GM18502 (cell line): ENCODE measurements around the gene LMCD1.

ENCODE experiments used
- ATAC-seq: cut with Tn5 transposase; IDR thresholded peaks from one replicate; pipeline ENCODE4 v1.9.1; 2021; ENCODE audit warnings: mild to moderate bottlenecking; ENCODE audit not compliant: unreplicated experiment, poor library complexity

The LMCD1 gene

DNA sequence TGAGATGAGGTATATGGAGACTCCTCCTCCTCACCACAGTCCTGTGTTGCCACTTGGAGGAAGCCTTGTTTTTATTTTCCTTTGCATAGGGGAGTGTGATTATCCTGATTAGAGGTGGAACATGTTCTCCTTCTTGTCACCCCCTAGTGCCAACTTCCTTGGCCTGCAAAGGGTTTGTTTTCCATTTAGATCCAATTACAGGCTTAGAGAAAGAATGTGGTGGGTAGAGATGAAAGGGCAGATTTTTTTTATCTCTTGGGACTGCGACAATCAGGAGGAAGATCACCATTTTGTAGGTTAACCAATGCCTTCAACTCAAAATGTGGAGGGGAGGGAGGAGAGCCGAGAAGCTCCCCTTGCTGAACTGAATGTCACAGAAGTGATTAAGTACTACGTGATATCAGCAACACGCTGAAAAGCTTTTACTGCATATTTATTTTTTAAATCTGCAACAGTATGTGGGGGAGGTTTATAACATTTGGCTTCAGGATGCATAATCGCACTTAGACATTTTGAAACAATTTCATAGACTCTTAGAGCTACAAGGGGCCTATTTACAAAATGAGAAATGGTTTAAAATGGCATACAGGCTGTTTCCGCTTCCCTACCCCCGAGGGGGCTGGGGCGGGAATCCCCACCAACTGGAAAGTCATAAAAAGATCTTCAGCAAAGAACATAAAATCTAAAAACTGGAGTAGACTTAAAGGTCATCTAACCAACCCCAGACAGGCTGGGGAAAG lies 2.4 kb downstream of the LMCD1 start:
- peak; percentile 16 for ATAC-seq

DNA sequence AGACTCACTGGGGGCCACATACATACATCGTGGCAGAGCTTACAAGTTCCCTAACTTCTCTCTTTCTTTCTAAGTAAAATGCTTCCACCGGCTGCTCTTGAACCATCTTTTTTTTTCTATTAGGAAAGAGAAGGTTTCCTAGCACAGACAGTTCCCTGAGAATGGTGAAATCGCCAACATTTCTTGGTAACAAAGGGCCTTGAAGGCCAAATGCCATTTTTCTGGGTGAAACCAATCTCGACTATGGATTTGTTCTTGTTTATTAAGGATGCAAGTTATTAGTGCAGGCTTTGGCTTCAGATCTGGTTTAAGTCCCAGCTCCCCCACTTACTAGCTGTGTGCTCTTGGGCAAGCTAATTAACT lies 3.0 kb downstream of the LMCD1 start:
- ATAC-seq: no peak

DNA sequence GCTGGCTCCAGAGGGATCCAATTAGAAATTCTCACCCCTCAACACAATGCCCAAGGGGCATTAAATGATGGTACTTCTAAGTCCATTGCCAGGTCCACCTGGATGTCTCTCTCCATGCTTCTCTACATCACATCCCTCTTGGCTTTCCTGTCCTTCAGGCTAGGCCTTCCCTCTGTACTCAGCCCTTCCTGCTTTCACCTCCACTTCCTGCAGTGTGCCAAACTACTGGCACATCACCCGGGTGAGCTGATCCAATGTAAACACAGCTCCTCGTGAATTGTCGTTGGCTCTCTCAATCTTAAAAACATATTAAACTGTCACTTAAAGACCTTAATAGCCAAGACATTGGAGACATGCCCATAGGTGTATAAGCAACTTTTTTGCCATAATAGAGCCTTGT lies 4.0 kb downstream of the LMCD1 start:
- no peak for ATAC-seq

DNA sequence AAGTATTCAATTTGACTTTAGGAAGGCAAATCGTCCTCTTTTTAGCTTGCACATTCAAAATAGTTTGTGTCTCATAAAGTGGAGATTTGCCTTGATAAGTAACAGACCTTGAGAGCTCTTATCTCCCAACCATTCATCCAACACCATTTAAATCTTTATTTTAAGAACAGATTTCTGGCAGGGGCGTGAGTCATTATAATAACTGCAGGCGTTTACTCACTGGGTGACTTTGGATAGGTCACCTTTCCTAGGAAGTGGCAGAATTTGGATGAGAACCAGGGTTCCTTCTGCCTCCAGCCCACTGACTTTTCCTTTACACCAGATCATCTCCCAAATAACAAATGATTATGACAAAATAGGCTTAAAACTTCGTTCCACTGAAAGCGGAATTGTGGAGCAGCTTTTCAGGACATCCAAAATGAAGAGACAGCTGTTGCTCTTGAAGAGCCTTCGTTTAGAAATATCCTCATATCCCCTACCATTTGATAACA lies 5.0 kb downstream of the LMCD1 start:
- ATAC-seq: no peak

DNA sequence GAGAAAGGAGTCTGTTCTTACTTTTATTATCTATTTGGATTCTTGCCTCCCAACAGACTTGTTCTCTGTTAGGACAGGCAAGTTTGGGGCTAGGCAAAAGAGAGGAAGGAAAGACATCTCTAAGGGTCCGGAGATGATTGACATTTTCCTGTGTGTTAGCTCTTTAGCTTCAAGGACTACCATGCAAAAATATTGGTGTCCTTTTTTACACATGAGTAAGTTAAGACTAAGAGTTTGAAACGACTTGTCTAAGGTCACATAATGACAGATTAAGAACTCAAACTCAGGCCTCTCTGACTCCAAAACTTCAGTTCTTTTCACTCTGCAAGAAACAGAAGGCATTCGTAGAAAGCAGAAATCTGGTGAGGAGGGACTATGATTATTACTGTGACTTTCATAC lies 5.9 kb downstream of the LMCD1 start:
- peak; percentile 40 for ATAC-seq

DNA sequence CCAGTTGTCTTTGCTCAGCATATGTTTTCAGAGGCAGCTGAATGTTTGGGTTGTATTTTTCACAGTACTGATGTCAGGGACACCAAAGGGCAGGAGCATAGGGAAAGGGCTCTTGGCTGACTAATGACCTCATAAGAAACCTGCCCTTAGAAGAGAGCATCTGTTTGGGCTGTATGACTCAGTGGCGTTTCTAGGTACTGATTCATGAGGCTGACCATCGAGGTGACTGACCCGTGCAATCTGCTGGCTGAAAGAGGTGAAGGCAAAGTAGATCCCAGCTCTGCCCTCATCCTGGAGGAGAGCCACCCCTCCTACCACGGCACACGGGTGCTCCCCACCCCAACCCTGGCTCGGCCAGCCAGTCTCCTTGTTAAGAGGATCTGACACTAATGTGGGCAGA lies 8.3 kb downstream of the LMCD1 start:
- no peak for ATAC-seq

DNA sequence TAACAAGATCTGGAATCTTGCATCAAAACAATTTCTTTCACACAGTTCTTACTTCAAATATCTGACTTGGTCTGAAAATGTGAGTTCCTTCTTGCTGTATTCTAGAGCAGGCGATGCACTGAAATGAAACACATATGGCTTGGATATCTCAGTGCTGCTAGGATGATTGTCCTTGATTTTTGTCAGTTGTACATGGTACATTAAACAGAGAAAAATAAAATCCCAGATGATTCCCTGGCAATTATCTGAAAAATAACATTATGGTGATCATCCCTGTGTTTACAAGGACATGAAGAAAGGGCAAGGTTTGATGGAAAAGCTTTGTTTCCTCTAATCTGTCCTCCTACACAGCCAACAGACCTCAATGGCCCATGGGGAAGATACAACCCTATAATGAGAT lies 10.6 kb downstream of the LMCD1 start:
- no peak for ATAC-seq

DNA sequence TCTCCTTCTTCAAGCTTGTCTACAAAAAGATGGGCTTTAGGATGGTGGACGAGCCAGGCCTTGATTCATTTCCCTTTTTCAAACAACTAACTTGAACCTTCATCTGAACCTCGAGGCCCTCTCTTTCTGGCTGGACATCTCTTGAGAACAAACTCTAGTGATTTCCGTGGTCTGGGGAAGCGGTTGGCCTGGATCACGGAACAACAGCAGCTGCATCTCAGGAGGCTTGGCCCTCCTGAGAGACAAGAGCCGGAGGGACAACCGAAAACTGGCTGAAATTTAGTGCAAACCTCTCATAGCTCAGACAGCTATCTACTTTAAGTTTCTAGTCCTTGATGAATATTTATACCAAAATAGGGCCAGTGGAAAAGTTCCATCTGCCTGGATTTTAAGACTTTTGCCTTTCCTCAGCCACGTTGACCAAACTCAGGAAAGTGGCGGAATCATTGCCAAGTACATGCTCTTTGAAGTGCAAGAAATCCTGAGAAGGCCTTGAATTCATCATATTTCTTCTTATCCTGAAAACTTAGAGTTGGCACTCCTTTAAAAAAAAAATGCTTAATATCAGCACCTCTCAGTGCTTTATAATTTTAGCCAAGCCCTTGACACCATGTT lies 14.5 kb downstream of the LMCD1 start:
- no peak for ATAC-seq

DNA sequence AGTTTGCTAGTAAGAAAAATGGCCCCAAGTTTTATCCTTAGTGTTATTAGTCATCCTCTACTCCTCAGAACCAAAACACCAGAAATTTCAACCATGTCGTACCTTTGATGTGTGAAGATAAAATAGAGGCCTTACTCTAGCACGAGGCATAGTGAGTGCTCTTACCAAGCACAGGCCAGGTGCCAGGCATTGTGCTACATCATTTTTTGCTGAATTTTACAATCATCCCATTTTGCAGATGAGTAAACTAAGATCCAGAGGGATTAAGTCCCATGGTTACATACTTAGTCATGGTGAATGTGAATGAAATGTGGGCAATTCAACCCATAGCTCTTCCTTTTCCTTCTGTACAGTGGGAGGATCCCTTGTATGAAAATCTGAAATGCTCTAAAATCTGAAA lies 15.2 kb downstream of the LMCD1 start:
- ATAC-seq: no peak

DNA sequence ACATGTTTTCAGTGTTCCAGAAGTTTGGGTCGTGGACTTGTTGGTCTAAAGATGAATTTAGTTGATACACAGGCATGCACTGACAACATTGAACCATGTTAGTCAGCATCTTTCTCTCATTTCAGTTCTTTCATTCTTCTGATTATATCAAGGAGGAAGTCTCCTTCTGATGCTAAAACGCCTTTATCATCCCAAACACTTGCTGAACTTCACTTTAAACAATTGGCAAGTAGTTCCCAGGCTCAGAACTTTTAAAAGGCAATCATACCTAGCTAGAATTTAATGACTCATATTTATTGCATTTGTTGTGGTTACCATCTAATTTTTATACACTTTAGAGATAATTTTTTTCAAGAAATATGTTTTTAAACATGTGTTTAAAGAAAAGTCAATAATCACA lies 15.9 kb downstream of the LMCD1 start:
- no peak for ATAC-seq

DNA sequence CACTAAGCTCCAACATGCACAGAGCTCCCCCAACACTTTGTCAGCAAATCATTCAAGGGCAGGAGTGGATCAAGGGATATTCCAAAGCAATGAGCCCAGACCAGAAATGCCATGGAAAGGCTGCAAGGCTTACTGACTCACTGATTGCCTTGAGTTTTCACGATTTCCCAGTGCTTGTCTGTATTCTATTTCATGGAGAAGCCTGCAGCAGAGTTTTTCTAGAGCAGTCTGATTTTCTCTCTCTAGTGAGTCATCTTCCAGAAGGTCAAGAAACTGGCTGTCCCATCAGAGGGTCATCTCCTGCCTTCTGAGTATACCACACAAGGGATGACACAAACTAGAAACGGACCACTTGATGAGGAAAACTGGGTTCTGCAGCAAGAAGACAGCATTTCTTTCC lies 16.5 kb downstream of the LMCD1 start:
- no peak for ATAC-seq

DNA sequence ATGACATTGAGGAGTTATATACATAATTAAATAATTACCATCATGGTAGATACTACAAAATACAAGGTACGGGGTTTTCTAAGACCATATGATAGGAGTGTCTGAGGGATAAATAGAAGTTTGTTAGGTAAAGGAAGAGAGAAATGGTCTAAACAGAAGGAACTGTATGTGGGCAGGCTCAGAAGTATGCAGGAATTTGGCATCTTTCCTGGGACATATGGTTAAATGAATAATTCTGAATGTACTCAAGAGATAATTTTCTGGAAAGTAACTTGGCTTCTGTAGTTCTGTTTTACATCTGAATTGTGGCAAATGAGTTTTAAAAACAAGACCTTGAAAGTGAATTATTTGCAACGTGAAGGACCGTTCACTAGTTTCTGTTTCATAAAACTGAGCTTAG lies 17.5 kb downstream of the LMCD1 start:
- ATAC-seq: no peak

DNA sequence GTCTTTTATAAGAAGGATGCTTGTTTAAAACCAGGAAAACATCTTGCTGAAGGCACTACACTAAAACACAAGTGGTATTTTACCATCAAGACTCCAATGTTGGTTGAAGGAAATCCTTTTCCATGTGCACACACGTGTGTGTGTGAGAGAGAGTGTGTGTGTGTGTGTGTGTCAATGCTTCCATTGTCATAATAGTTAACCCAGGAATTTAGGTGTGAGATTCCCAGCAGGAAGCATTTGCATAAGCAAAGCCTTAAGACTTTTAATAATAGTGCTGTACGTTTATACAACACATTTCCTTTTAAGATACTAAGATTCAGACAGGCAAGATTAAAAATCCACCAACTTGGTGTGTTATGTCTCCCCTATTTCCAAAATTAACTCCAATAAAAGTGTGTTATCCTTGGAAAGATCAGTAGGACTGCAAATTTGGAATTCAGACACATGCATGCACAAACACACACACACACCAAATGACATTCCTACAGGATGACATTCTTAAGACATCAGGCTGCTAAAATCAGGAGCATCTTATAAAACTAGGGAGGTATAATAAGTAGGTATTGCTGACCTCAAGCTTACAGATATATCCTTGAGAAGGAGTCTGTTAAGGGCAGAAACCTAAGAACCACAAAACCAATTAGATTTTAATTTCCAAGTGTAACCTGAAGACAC lies 18.3 kb downstream of the LMCD1 start:
- ATAC-seq: no peak

DNA sequence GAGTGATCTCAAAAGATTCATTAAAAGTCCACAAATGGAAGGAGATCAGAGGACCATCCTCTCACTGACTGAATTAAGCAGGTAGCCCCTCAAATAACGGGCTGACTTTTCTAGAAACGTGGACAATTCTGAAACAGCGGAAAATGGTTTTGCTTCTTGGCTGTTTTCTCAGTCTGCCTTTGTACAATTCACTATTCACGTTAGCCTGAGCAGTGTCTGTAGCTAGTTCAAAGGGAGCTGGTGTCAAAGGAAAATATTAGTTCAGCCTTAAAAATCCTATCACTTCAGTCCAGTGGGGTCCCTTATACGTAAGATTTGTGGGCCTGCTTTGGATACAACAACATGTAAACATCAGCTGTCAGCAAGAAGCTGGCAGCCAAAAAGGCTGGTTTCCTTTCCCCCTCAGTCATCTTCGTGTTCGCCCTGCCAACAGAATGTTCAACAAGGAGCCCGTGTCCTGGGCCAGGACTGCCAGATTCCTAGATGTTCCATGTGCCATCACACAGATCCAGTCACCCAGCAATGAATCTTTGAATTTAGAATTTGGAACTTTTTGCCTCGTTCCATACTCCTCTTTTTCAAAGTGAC lies 19.3 kb downstream of the LMCD1 start:
- no peak for ATAC-seq

DNA sequence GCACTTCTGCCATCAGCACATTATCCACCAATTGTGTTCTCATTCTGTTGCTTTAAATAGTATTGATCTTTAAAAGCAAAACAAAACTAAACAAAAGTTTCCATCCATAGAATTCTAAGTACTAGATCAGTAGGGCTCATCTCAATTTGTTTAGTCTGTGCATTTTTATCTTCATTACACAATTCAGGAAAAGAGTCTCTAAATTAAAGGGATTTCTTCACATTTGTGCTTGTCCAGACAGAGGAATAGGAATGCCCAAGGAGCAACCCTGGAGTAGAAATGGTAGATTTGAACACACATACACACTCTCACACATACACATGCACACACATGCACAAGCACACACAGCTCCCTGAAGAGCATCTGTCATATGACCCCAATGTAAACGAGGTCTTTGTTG lies 21.4 kb downstream of the LMCD1 start:
- ATAC-seq: no peak

DNA sequence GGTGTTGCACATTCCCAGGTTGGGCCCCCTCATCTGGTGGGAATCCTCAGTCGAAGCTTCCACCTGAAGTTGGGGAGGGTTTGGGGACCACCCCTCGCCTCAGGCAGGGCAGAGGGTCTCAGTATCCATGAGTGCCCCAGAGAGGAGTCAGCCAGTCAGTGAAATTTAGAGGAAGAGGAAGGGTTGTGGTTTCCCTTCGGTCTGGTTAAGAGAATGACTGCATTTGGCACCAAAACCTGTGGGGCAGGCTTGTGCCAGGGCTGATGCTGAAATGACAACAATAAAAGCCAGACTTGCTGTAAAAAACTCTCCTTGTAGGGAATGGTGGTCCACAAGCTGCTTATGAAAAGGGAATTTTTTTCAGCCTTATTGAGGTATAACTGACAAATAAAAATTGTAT lies 22.6 kb downstream of the LMCD1 start:
- peak; percentile 62 for ATAC-seq

DNA sequence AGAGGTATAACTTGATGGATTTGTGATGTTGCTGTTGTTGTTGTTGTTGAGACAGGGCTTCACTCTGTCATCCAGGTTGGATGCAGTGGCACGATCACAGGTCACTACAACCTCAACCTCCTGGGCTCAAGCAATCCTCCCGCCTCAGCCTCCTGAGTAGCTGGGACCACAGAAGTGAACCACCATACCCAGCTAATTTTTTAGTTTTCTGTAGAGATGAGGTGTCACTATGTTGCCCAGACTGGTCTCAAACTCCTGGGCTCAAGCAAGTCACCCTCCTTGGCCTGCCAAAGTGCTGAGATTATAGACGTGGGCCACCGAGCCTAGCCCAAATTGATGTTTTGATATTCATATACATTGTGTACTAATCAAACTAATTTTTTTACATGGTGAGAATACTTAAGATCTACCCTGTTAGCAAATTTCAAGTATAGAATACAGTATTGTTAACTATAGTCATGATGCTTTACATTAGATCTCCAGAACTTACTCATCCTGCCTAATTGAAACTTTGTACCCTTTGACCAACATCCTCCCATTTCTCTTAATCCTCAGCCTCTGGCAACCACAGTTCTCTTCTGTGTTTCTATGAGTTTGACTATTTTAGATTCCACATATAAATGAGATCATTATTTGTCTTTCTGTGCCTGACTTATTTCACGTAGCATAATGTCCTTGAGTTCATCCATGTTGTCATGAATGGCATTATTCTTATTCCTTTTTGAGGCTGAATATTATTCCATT lies 23.2 kb downstream of the LMCD1 start:
- ATAC-seq: peak; percentile 85

DNA sequence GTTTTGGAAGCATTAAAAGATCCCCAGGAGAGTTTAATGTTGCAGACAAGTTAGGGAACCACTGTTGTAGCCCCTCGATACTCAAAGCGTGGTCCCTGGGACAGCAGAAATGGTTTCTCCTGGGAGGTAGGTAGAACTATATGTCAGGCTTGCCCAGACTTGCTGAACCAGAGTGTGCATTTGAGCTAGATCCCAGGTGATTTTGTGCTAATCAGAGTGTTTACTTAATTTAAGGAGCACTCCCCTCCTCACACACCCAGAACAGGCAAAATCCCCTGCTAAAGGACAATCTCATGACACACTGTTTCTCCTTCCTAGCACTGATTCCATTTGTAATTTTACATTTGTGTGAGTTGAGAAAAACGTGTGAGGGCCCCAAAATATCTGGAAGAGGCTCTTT lies 24.3 kb downstream of the LMCD1 start:
- ATAC-seq: no peak

DNA sequence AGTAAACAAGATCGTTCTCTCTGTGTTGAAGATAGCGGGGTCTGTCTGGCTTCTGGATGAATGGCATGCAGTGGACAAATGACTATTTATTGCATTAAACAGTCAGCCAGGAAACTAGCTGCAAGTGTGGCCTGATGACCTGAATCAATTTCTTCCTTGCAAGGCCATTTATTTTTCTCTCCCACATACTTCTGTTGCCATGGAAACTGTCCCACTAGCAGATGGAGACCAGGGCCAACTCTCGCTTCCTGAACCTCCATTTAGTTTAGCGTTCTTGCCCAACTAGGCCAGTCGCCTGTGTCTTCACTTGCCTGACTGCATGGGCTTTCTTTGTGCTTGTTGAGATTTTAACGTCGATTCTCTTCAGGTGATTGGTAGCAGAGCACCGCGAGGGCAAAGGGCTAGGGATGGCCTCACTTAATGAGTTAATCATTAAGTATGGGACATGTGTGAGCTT lies 27.6 kb downstream of the LMCD1 start:
- ATAC-seq: no peak

DNA sequence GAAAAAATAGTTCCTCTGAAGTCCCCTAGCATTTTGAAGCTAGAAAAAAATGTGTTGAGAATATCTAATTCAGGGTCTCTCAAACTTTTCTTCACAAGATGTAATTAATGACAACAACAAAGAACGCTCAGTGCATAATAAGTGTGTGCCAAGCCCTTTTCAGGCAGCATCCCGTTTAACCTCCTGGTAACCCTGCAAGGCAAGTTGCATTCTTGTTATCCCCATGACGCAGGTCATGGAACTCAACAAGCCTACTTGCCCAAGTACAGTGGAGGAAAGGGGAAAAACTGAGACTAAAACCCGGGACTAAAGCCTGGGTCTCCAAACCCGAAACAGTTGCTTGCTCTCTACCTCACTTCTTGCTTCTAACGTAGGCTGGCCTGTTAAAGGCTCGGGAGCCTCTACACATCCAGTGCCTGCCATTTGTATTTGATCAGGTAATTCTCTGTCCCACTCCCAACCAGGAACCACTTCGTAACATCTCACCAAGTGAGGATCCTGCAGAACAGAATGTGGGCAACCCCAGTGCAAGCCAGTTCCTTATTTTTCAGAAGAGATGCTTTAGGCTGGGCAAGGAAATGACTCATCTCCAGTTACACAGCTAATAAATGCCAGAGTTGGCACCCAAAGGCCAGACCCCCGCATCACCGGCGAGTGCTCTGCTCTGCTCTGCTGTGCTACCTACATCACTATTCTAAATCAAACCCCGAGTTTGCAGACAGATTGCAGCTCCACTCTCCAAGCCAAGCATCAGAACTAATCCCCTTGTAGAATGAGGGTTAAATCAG lies 28.3 kb downstream of the LMCD1 start:
- no peak for ATAC-seq
